OCI-LY1 (cell line): ENCODE data around the gene PIGR.

Experiments used
- CTCF ChIP-seq: fragments of 200-600 bp; sonication (generic), shearing (Covaris generic); IDR thresholded peaks from 2 replicates; pipeline ENCODE4 v1.5.1; 2017; ENCODE audit warnings: mild to moderate bottlenecking, antibody characterized with exemption, low read length, moderate library complexity, mixed read lengths
- EZH2 ChIP-seq: fragments of 200-600 bp; sonication (generic), shearing (Covaris generic); IDR thresholded peaks from 2 replicates; pipeline ENCODE4 v1.8.0; 2017; ENCODE audit warnings: borderline replicate concordance, mixed run types, mild to moderate bottlenecking, antibody characterized with exemption, low read length, moderate library complexity, mixed read lengths

DNA sequence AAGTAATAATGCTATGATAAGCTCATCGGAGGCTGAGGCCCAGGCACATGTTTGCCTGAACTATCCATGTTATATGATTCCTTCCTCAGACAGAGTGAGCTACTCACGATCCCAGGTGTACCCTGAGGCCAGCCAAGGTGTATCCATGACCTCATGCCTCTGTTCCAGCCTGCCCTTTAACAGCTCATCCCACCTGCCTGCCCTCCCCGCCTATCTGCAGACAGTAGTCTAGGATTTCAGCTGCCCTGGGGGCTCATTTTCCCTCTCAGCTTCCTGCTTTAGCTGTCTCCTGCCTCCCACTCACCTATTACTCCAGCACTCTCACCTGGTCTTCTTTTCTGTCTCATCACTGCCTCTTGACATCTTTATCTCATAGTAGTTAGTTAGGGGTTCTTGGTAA lies 50.9 kb downstream of the PIGR start:
- TF ChIP-seq CTCF (no peak), EZH2 (no peak)
